ENCODE results near the gene SMIM13. TPM values are rescaled to one million over a fixed set of nuclear protein-coding genes. Genes with fewer than 3 reads are reported as not detected.
"Not testable (repeated sequence)": the region's sequence is repeated elsewhere in the genome, so short reads cannot be mapped to it uniquely, and the experiment has no call there.

The SMIM13 gene
- total RNA-seq, 1 experiment from 2014 or later: 10.5 TPM

GRCh38 chr6:11113038-11113437 is 19.4 kb downstream of the SMIM13 start:
- Mint-ChIP-seq H3K36me3 (ENCODE audit: insufficient read depth, unreplicated experiment) (no peaks in the 10 kb centered on the region), H3K9me3 (ENCODE audit: low read depth, unreplicated experiment) (no peaks in the 10 kb centered on the region), H3K27me3 (ENCODE audit: unreplicated experiment) (no peaks in the 10 kb centered on the region), H3K4me3 (ENCODE audit: low read depth, unreplicated experiment) (no peak overlapping the region), H3K4me1 (ENCODE audit: low read depth, unreplicated experiment) (no peaks in the 10 kb centered on the region), H3K27ac (ENCODE audit: unreplicated experiment) (no peak overlapping the region)
- TF ChIP-seq CTCF (IDR thresholded peaks at IDR 0.05; ENCODE audit: unreplicated experiment): no peak
- no peak for DNase-seq
- CTCF ChIA-PET: no interaction called here
- no TSS peak for BruUV-seq (replicated peaks)
- intact Hi-C loops (cut with micrococcal nuclease; ENCODE audit: unreplicated experiment): no loop called here

GRCh38 chr6:11115808-11116536 is 22.3 kb downstream of the SMIM13 start:
- H3K27me3 Mint-ChIP-seq (ENCODE audit: unreplicated experiment); H3K27ac Mint-ChIP-seq (ENCODE audit: unreplicated experiment); BruUV-seq (replicated peaks); DNase-seq; CTCF ChIA-PET; H3K4me3 Mint-ChIP-seq (ENCODE audit: low read depth, unreplicated experiment); H3K36me3 Mint-ChIP-seq (ENCODE audit: insufficient read depth, unreplicated experiment); H3K9me3 Mint-ChIP-seq (ENCODE audit: low read depth, unreplicated experiment); intact Hi-C loops (cut with micrococcal nuclease; ENCODE audit: unreplicated experiment): not testable (repeated sequence)
- H3K4me1 Mint-ChIP-seq (ENCODE audit: low read depth, unreplicated experiment): peaks cover 20% of the 10 kb centered on the region

- no TSS peak for BruUV-seq (replicated peaks)
- Mint-ChIP-seq H3K4me1 (ENCODE audit: low read depth, unreplicated experiment) (peaks cover 32% of the 10 kb centered on the region), H3K27me3 (ENCODE audit: unreplicated experiment) (no peaks in the 10 kb centered on the region), H3K36me3 (ENCODE audit: insufficient read depth, unreplicated experiment) (no peaks in the 10 kb centered on the region), H3K9me3 (ENCODE audit: low read depth, unreplicated experiment) (no peaks in the 10 kb centered on the region), H3K4me3 (ENCODE audit: low read depth, unreplicated experiment) (no peak overlapping the region), H3K27ac (ENCODE audit: unreplicated experiment) (peak overlapping the region; percentile 13)
- DNase-seq: no peak
- TF ChIP-seq CTCF (IDR thresholded peaks at IDR 0.05; ENCODE audit: unreplicated experiment): no peak
- CTCF ChIA-PET: no interaction called here
- intact Hi-C loops (cut with micrococcal nuclease; ENCODE audit: unreplicated experiment): no loop called here
These were observed 26.8 kb downstream of the SMIM13 start for GRCh38 chr6:11120271-11121005.

- H3K4me3 Mint-ChIP-seq (ENCODE audit: low read depth, unreplicated experiment): no peak overlapping the region
- H3K36me3 Mint-ChIP-seq (ENCODE audit: insufficient read depth, unreplicated experiment): no peaks in the 10 kb centered on the region
- intact Hi-C loops (cut with micrococcal nuclease; ENCODE audit: unreplicated experiment): no loop called here
- H3K27ac Mint-ChIP-seq (ENCODE audit: unreplicated experiment): no peak overlapping the region
- H3K9me3 Mint-ChIP-seq (ENCODE audit: low read depth, unreplicated experiment): no peaks in the 10 kb centered on the region
- BruUV-seq (replicated peaks): no TSS peak
- CTCF ChIA-PET: no interaction called here
- DNase-seq: no peak
- H3K27me3 Mint-ChIP-seq (ENCODE audit: unreplicated experiment): no peaks in the 10 kb centered on the region
- peaks cover 32% of the 10 kb centered on the region for H3K4me1 Mint-ChIP-seq (ENCODE audit: low read depth, unreplicated experiment)
- TF ChIP-seq CTCF (IDR thresholded peaks at IDR 0.05; ENCODE audit: unreplicated experiment): no peak
These were observed 28.2 kb downstream of the SMIM13 start for GRCh38 chr6:11121851-11122250.

- H3K27me3 Mint-ChIP-seq (ENCODE audit: unreplicated experiment): no peaks in the 10 kb centered on the region
- no peaks in the 10 kb centered on the region for H3K9me3 Mint-ChIP-seq (ENCODE audit: low read depth, unreplicated experiment)
- intact Hi-C loops (cut with micrococcal nuclease; ENCODE audit: unreplicated experiment): no loop called here
- H3K36me3 Mint-ChIP-seq (ENCODE audit: insufficient read depth, unreplicated experiment): no peaks in the 10 kb centered on the region
- DNase-seq: no peak
- CTCF ChIA-PET: no interaction called here
- no peak for TF ChIP-seq CTCF (IDR thresholded peaks at IDR 0.05; ENCODE audit: unreplicated experiment)
- BruUV-seq (replicated peaks): no TSS peak
- H3K4me1 Mint-ChIP-seq (ENCODE audit: low read depth, unreplicated experiment): peaks cover 32% of the 10 kb centered on the region
- no peak overlapping the region for H3K27ac Mint-ChIP-seq (ENCODE audit: unreplicated experiment)
- no peak overlapping the region for H3K4me3 Mint-ChIP-seq (ENCODE audit: low read depth, unreplicated experiment)
These were observed 28.7 kb downstream of the SMIM13 start for GRCh38 chr6:11122380-11122779.
